Panc1 (cell line): ENCODE results near the gene AUNIP.

ENCODE experiments used
- SIN3A ChIP-seq: IDR thresholded peaks from 2 replicates; pipeline ENCODE4 v1.6.1; 2012; ENCODE audit warnings: low read depth, mild to moderate bottlenecking, low read length, moderate library complexity, borderline replicate concordance; ENCODE audit not compliant: insufficient read depth
- TF ChIP-seq, protein P1 (sequence below): fragments of 450-650 bp; IDR thresholded peaks from 2 replicates; pipeline ENCODE4 v1.5.1; 2017; ENCODE audit warnings: mild to moderate bottlenecking
- TF ChIP-seq, protein P2 (sequence below), 2 experiments: IDR thresholded peaks; 2 replicates each; pipeline ENCODE4 v1.6.1; 2011 to 2012; ENCODE audit warnings: low read depth in 2 of 2, control low read depth in 1 of 2, low read length in 1 of 2, mild to moderate bottlenecking in 1 of 2, moderate library complexity in 1 of 2; ENCODE audit not compliant: insufficient read depth in 1 of 2

DNA sequence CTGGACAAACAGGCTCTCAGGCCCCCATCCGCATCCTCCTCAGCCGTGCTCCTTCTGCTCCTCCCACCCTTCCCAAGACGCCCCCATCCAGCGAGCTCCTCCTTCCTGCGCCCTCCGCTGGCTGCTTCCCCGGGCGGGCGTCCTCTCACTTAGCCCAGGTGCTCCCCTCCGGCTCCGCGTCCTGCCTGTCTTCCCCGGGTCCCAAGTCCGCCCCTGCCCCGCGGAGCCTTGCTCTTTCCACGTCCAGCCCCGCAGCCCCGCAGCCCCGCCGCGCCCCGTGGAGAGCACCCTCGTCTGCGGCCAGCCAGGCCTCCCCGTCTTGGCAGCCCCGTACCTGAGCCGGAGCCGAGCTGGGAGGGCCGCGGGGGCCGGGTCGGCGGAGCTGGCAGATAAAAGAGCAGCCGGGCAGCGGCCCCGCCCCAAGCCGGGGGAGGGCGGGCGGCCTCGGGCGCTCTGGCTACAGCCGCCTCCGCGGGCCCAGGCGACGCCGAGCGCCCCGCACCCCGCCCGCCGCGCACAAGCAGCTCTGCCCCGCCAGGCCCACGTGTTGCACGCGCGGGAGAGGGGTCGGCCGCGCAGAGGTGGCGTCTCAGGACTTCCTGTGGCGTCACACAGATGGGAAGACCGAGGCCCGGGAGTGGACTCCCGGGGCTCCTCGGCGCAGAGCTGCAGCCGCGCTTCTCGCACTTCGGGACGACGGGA is 16.0 kb upstream of the AUNIP start, which contains the start of gene PAQR7:
- TF ChIP-seq, protein P1, sequence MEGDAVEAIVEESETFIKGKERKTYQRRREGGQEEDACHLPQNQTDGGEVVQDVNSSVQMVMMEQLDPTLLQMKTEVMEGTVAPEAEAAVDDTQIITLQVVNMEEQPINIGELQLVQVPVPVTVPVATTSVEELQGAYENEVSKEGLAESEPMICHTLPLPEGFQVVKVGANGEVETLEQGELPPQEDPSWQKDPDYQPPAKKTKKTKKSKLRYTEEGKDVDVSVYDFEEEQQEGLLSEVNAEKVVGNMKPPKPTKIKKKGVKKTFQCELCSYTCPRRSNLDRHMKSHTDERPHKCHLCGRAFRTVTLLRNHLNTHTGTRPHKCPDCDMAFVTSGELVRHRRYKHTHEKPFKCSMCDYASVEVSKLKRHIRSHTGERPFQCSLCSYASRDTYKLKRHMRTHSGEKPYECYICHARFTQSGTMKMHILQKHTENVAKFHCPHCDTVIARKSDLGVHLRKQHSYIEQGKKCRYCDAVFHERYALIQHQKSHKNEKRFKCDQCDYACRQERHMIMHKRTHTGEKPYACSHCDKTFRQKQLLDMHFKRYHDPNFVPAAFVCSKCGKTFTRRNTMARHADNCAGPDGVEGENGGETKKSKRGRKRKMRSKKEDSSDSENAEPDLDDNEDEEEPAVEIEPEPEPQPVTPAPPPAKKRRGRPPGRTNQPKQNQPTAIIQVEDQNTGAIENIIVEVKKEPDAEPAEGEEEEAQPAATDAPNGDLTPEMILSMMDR, result no peak
- TF ChIP-seq, protein P2, sequence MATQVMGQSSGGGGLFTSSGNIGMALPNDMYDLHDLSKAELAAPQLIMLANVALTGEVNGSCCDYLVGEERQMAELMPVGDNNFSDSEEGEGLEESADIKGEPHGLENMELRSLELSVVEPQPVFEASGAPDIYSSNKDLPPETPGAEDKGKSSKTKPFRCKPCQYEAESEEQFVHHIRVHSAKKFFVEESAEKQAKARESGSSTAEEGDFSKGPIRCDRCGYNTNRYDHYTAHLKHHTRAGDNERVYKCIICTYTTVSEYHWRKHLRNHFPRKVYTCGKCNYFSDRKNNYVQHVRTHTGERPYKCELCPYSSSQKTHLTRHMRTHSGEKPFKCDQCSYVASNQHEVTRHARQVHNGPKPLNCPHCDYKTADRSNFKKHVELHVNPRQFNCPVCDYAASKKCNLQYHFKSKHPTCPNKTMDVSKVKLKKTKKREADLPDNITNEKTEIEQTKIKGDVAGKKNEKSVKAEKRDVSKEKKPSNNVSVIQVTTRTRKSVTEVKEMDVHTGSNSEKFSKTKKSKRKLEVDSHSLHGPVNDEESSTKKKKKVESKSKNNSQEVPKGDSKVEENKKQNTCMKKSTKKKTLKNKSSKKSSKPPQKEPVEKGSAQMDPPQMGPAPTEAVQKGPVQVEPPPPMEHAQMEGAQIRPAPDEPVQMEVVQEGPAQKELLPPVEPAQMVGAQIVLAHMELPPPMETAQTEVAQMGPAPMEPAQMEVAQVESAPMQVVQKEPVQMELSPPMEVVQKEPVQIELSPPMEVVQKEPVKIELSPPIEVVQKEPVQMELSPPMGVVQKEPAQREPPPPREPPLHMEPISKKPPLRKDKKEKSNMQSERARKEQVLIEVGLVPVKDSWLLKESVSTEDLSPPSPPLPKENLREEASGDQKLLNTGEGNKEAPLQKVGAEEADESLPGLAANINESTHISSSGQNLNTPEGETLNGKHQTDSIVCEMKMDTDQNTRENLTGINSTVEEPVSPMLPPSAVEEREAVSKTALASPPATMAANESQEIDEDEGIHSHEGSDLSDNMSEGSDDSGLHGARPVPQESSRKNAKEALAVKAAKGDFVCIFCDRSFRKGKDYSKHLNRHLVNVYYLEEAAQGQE (IDR thresholded peaks at IDR 0.05; ENCODE audit: insufficient read depth in 1 of 2, low read depth in 2 of 2, low read length in 1 of 2), result no peak
- TF ChIP-seq SIN3A, result no peak
